Right lung (tissue), 5 donors: ENCODE measurements around the gene DCBLD1. TPM values are rescaled to one million over a fixed set of nuclear protein-coding genes. Genes with fewer than 3 reads are reported as not detected.

ENCODE experiments used
- DNase-seq, 2 donors: peaks; one replicate each; pipeline ENCODE4 v3.0.0-alpha.2; 2013
- polyA plus RNA-seq, 5 donors: library from polyadenylated mRNA; unstranded; fragments of 120-200 nt; gene quantifications; one replicate each; pipeline versions ENCODE4 v1.2.1 to v1.2.3, GENCODE V29; 2013; ENCODE audit warnings: inconsistent platforms in 1 of 5, low replicate concordance in 1 of 5; ENCODE audit not compliant: insufficient read length in 5 of 5, insufficient read depth in 1 of 5

The DCBLD1 gene
- polyA plus RNA-seq, 5 donors = 27.1 to 47.8 (median 35.5) TPM

GRCh38 chr6:117530467-117531242 is 48.2 kb downstream of the DCBLD1 start:
- no peak for DNase-seq

- no peak for DNase-seq
Observed at GRCh38 chr6:117531346-117531745, 48.9 kb downstream of the DCBLD1 start.

- DNase-seq = no peak
Observed at GRCh38 chr6:117531809-117532725, 49.6 kb downstream of the DCBLD1 start.

GRCh38 chr6:117533775-117534174 is 51.3 kb downstream of the DCBLD1 start:
- no peak for DNase-seq

- no peak for DNase-seq
Observed at GRCh38 chr6:117534974-117535373, 52.5 kb downstream of the DCBLD1 start.

GRCh38 chr6:117536317-117536716 is 53.8 kb downstream of the DCBLD1 start:
- no peak for DNase-seq

- no peak for DNase-seq
Observed at GRCh38 chr6:117538615-117539014, 56.1 kb downstream of the DCBLD1 start.

GRCh38 chr6:117540670-117541069 is 58.2 kb downstream of the DCBLD1 start:
- no peak for DNase-seq

- no peak for DNase-seq
Observed at GRCh38 chr6:117542493-117542892, 60.0 kb downstream of the DCBLD1 start.

- DNase-seq = no peak
Observed at GRCh38 chr6:117544716-117545115, 62.2 kb downstream of the DCBLD1 start.

- no peak for DNase-seq
Observed at GRCh38 chr6:117545161-117545595, 62.7 kb downstream of the DCBLD1 start.

GRCh38 chr6:117546674-117547073 is 64.2 kb downstream of the DCBLD1 start:
- no peak for DNase-seq

GRCh38 chr6:117547688-117548621 is 65.5 kb downstream of the DCBLD1 start:
- no peak for DNase-seq

- DNase-seq = no peak
Observed at GRCh38 chr6:117548797-117549301, 66.4 kb downstream of the DCBLD1 start.

- no peak for DNase-seq
Observed at GRCh38 chr6:117549611-117550010, 67.1 kb downstream of the DCBLD1 start.

GRCh38 chr6:117550078-117550600 is 67.7 kb downstream of the DCBLD1 start:
- DNase-seq = no peak

- no peak for DNase-seq
Observed at GRCh38 chr6:117550618-117551242, 68.3 kb downstream of the DCBLD1 start.

GRCh38 chr6:117552618-117553017 is 70.1 kb downstream of the DCBLD1 start:
- no peak for DNase-seq

- no peak for DNase-seq
Observed at GRCh38 chr6:117553142-117553541, 70.7 kb downstream of the DCBLD1 start.

GRCh38 chr6:117555262-117555849 is 72.9 kb downstream of the DCBLD1 start:
- DNase-seq = no peak
